HepG2 (cell line): ENCODE measurements around the gene TBC1D16. TPM values are rescaled to one million over a fixed set of nuclear protein-coding genes. Genes with fewer than 3 reads are reported as not detected.

Experiments used
- ATF5 ChIP-seq: sonication (generic); formaldehyde crosslinking; IDR thresholded peaks from 2 replicates; pipeline ENCODE4 v1.4.0; 2020; ENCODE audit warnings: mild to moderate bottlenecking, low read depth, missing genetic modification reagents
- GLI4 ChIP-seq: sonication (generic); formaldehyde crosslinking; IDR thresholded peaks from 2 replicates; pipeline ENCODE4 v1.5.1; 2020; ENCODE audit warnings: missing genetic modification reagents, mild to moderate bottlenecking, moderate library complexity, borderline replicate concordance
- GTF3A ChIP-seq: sonication (generic); formaldehyde crosslinking; conservative IDR thresholded peaks from 2 replicates; pipeline ENCODE4 v1.4.0; 2020; ENCODE audit warnings: mild to moderate bottlenecking, missing genetic modification reagents
- HNF4A ChIP-seq: sonication (generic); formaldehyde crosslinking; IDR thresholded peaks from 2 replicates; pipeline ENCODE4 v1.4.0; 2020; ENCODE audit warnings: missing genetic modification reagents
- KDM2A ChIP-seq: sonication (generic); formaldehyde crosslinking; IDR thresholded peaks from 2 replicates; pipeline ENCODE4 v1.4.0; 2020; ENCODE audit warnings: low read depth, missing genetic modification reagents, borderline replicate concordance
- KDM5B ChIP-seq: sonication (generic); formaldehyde crosslinking; IDR thresholded peaks from 2 replicates; pipeline ENCODE4 v1.4.0; 2020; ENCODE audit warnings: missing genetic modification reagents, mild to moderate bottlenecking, borderline replicate concordance
- MED13 ChIP-seq: sonication (generic); formaldehyde crosslinking; IDR thresholded peaks from 2 replicates; pipeline ENCODE4 v1.5.0; 2020; ENCODE audit warnings: missing genetic modification reagents
- NAIF1 ChIP-seq: sonication (generic); formaldehyde crosslinking; IDR thresholded peaks from 2 replicates; pipeline ENCODE4 v1.5.0; 2020; ENCODE audit warnings: mild to moderate bottlenecking, missing genetic modification reagents, borderline replicate concordance
- PHF20 ChIP-seq: sonication (generic); formaldehyde crosslinking; IDR thresholded peaks from 2 replicates; pipeline ENCODE4 v1.5.0; 2020; ENCODE audit warnings: mild to moderate bottlenecking, missing genetic modification reagents
- PRPF4 ChIP-seq: fragments of 200-400 bp; formaldehyde crosslinking; IDR thresholded peaks from 2 replicates; pipeline ENCODE4 v1.6.1; 2016; ENCODE audit warnings: low read length, low read depth; ENCODE audit not compliant: poor library complexity, severe bottlenecking
- RFX5 ChIP-seq: IDR thresholded peaks from 2 replicates; pipeline ENCODE4 v1.6.1; 2011; ENCODE audit warnings: low read depth, low read length, improper control_type of control experiment
- SIN3A ChIP-seq: IDR thresholded peaks from 2 replicates; pipeline ENCODE4 v1.6.1; 2011; ENCODE audit warnings: low read depth, mild to moderate bottlenecking, control low read depth, low read length, borderline replicate concordance
- SOX6 ChIP-seq, 2 experiments: fragments of 450-650 bp in 1 of 2; sonication (generic) in 1 of 2; formaldehyde crosslinking in 1 of 2; IDR thresholded peaks; 2 replicates each; pipeline versions ENCODE4 v1.4.0 to v1.6.1; 2017 to 2020; ENCODE audit warnings: antibody characterized with exemption in 1 of 2, mild to moderate bottlenecking in 1 of 2, missing genetic modification reagents in 1 of 2
- SYNCRIP ChIP-seq: fragments of 200-400 bp; formaldehyde crosslinking; IDR thresholded peaks from 2 replicates; pipeline ENCODE4 v1.6.1; 2018; ENCODE audit warnings: mild to moderate bottlenecking, low read depth, low read length; ENCODE audit not compliant: insufficient read depth
- TMF1 ChIP-seq: sonication (generic); formaldehyde crosslinking; IDR thresholded peaks from 2 replicates; pipeline ENCODE4 v1.8.1; 2022; ENCODE audit warnings: low read depth, missing genetic modification reagents
- ZBTB10 ChIP-seq: sonication (generic); formaldehyde crosslinking; IDR thresholded peaks from 2 replicates; pipeline ENCODE4 v1.4.0; 2020; ENCODE audit warnings: missing genetic modification reagents, borderline replicate concordance
- ZBTB44 ChIP-seq: sonication (generic); formaldehyde crosslinking; IDR thresholded peaks from 2 replicates; pipeline ENCODE4 v1.4.0; 2020; ENCODE audit warnings: missing genetic modification reagents
- ZFP1 ChIP-seq: IDR thresholded peaks from 2 replicates; pipeline ENCODE4 v1.6.1; 2016
- ZFP36 ChIP-seq: fragments of 150-350 bp; IDR thresholded peaks from 2 replicates; pipeline ENCODE4 v1.6.1; 2018; ENCODE audit warnings: borderline replicate concordance, low read length, low read depth; ENCODE audit not compliant: partially characterized antibody
- ZNF556 ChIP-seq: sonication (generic); formaldehyde crosslinking; IDR thresholded peaks from 2 replicates; pipeline ENCODE4 v1.4.0; 2020; ENCODE audit warnings: mild to moderate bottlenecking, missing genetic modification reagents, borderline replicate concordance
- ZNF564 ChIP-seq: sonication (generic); formaldehyde crosslinking; IDR thresholded peaks from 2 replicates; pipeline ENCODE4 v1.8.1; 2023; ENCODE audit warnings: mild to moderate bottlenecking, missing genetic modification reagents
- ZNF598 ChIP-seq: sonication (generic); formaldehyde crosslinking; IDR thresholded peaks from 2 replicates; pipeline ENCODE4 v1.5.1; 2020; ENCODE audit warnings: mild to moderate bottlenecking, missing genetic modification reagents, borderline replicate concordance
- ZNF678 ChIP-seq: sonication (generic); formaldehyde crosslinking; IDR thresholded peaks from 2 replicates; pipeline ENCODE4 v1.4.0; 2020; ENCODE audit warnings: mild to moderate bottlenecking, missing genetic modification reagents
- ZNF781 ChIP-seq: sonication (generic); formaldehyde crosslinking; IDR thresholded peaks from 2 replicates; pipeline ENCODE4 v1.5.1; 2020; ENCODE audit warnings: borderline replicate concordance, mild to moderate bottlenecking, missing genetic modification reagents; ENCODE audit errors: not compliant biosample characterization
- ZNF782 ChIP-seq: sonication (generic); formaldehyde crosslinking; IDR thresholded peaks from 2 replicates; pipeline ENCODE4 v1.4.0; 2020; ENCODE audit warnings: missing genetic modification reagents, mild to moderate bottlenecking, borderline replicate concordance
- polyA plus RNA-seq, 8 experiments: library from polyadenylated mRNA; depleted of rRNA in 3 of 8; stranded (reverse) in 7 of 8; unstranded in 1 of 8; fragments of >200 nt; fragmentation: Illumina TruSeq in 4 of 8; extraction: Trizol in 4 of 8; gene quantifications; 2 replicates each; pipeline versions ENCODE4 v1.2.1 to v1.2.3, GENCODE V29; 2011 to 2016; ENCODE audit warnings: low read depth in 4 of 8, missing spikeins in 1 of 8, mixed read lengths in 1 of 8; ENCODE audit not compliant: insufficient read depth in 1 of 8
- total RNA-seq, 5 experiments: library from RNA; depleted of rRNA; stranded (reverse); fragments of >200 nt; fragmentation: Illumina TruSeq; extraction: Trizol; gene quantifications; 2 replicates each; pipeline ENCODE4 v1.2.3, GENCODE V29; 2016; ENCODE audit warnings: low read depth in 1 of 5

Gene TBC1D16
- total and polyA plus RNA-seq, 2 of the 13 experiments (the other 11 are each of a cell fraction or from before 2014, with no cell fraction given): 14.9 to 24.9 TPM

- TF ChIP-seq KDM5B (no peak), ZFP36 (no peak), SOX6 (IDR thresholded peaks at IDR 0.05) (no peak), SOX6 (CRISPR knock-in tag; IDR thresholded peaks at IDR 0.05) (no peak), SIN3A (no peak), RFX5 (no peak), ZNF678 (CRISPR knock-in tag) (no peak), HNF4A (CRISPR knock-in tag) (no peak; the same call in 1 of the 2 replicates), ZBTB10 (CRISPR knock-in tag) (no peak), PRPF4 (no peak), MED13 (CRISPR knock-in tag) (peak; percentile 2; the same call in 1 of the 2 replicates), ZNF564 (no peak), TMF1 (no peak), ZNF598 (CRISPR knock-in tag) (no peak), ZFP1 (CRISPR knock-in tag) (no peak), PHF20 (CRISPR knock-in tag) (no peak; the same call in 1 of the 2 replicates), ZNF781 (CRISPR knock-in tag) (no peak), ATF5 (CRISPR knock-in tag) (0 out of 2 replicates have a peak, but pooled peaks have one; percentile 8), KDM2A (CRISPR knock-in tag) (no peak), SYNCRIP (no peak), NAIF1 (peak; percentile 79; the same call in 1 of the 2 replicates), ZBTB44 (CRISPR knock-in tag) (no peak), ZNF556 (0 out of 2 replicates have a peak, but pooled peaks have one; percentile 47), ZNF782 (CRISPR knock-in tag) (no peak), GLI4 (no peak; the same call in 1 of the 2 replicates), GTF3A (CRISPR knock-in tag) (no peak)
Measured at GRCh38 chr17:79987187-79987934, 48.3 kb downstream of the TBC1D16 start (continued).
